Mesendoderm (in vitro differentiated cells): ENCODE data around the gene DEFB119. TPM values are rescaled to one million over a fixed set of nuclear protein-coding genes. Genes with fewer than 3 reads are reported as not detected.
"Not testable (repeated sequence)": the region's sequence is repeated elsewhere in the genome, so short reads cannot be mapped to it uniquely, and the experiment has no call there.

Experiments
- DNase-seq: peaks from one replicate; pipeline ENCODE4 v3.0.0; 2013
- H2AK5ac ChIP-seq: 2 replicates; pipeline ENCODE4 v1.6.1; 2013; ENCODE audit warnings: low read length, inconsistent platforms
- H2BK120ac ChIP-seq: 2 replicates; pipeline ENCODE4 v1.6.1; 2013; ENCODE audit warnings: low read depth, mild to moderate bottlenecking, low read length, moderate library complexity, mixed read lengths
- H2BK15ac ChIP-seq: replicated peaks from 2 replicates; pipeline ENCODE4 v1.6.1; 2013; ENCODE audit warnings: low read depth, mild to moderate bottlenecking, moderate library complexity
- H2BK5ac ChIP-seq: 2 replicates; pipeline ENCODE4 v1.6.1; 2013; ENCODE audit warnings: low read length, inconsistent platforms
- H3K18ac ChIP-seq: 2 replicates; pipeline ENCODE4 v1.6.1; 2013; ENCODE audit warnings: mild to moderate bottlenecking, low read length, mixed read lengths
- H3K23ac ChIP-seq: one replicate; pipeline ENCODE4 v1.6.1; 2013; ENCODE audit warnings: low read length
- H3K27ac ChIP-seq: 2 replicates; pipeline ENCODE4 v1.5.1; 2013; ENCODE audit warnings: low read depth, mild to moderate bottlenecking, inconsistent platforms, low read length, moderate library complexity
- H3K27me3 ChIP-seq: 2 replicates; pipeline ENCODE4 v1.6.1; 2013; ENCODE audit warnings: low read length, control low read depth, mild to moderate bottlenecking, inconsistent platforms; ENCODE audit not compliant: insufficient read depth, poor library complexity
- H3K36me3 ChIP-seq: 2 replicates; pipeline ENCODE4 v1.6.1; 2013; ENCODE audit warnings: low read length, inconsistent platforms; ENCODE audit not compliant: control insufficient read depth, insufficient read depth
- H3K4ac ChIP-seq: one replicate; pipeline ENCODE4 v1.6.1; 2013; ENCODE audit warnings: low read depth, mild to moderate bottlenecking, low read length, moderate library complexity
- H3K4me1 ChIP-seq: 2 replicates; pipeline ENCODE4 v1.6.1; 2013; ENCODE audit warnings: low read depth, low read length, inconsistent platforms; ENCODE audit not compliant: control insufficient read depth
- H3K4me2 ChIP-seq: 2 replicates; pipeline ENCODE4 v1.6.1; 2013; ENCODE audit warnings: low read length
- H3K4me3 ChIP-seq: 2 replicates; pipeline ENCODE4 v1.5.1; 2013; ENCODE audit warnings: mild to moderate bottlenecking, low read length
- H3K56ac ChIP-seq: one replicate; pipeline ENCODE4 v1.6.1; 2013; ENCODE audit warnings: low read length
- H3K79me1 ChIP-seq: 2 replicates; pipeline ENCODE4 v1.6.1; 2013; ENCODE audit warnings: low read length, inconsistent platforms
- H3K79me2 ChIP-seq: 2 replicates; pipeline ENCODE4 v1.6.1; 2013; ENCODE audit warnings: mild to moderate bottlenecking, low read length; ENCODE audit not compliant: control insufficient read depth, insufficient read depth
- H3K9ac ChIP-seq: 2 replicates; pipeline ENCODE4 v1.6.1; 2013; ENCODE audit warnings: low read length, inconsistent platforms
- H4K5ac ChIP-seq: one replicate; pipeline ENCODE4 v1.6.1; 2013; ENCODE audit warnings: low read length
- H4K8ac ChIP-seq: one replicate; pipeline ENCODE4 v1.6.1; 2013; ENCODE audit warnings: low read depth, mild to moderate bottlenecking, control low read depth, low read length, moderate library complexity
- WGBS: extraction: QIAGEN DNeasy Blood & Tissue Kit; methylation state at CpG from one replicate; pipeline ENCODE4 v1.1.7; 2013; ENCODE audit warnings: low lambda C conversion rate, missing lambda C conversion rate; ENCODE audit not compliant: insufficient coverage; ENCODE audit errors: extremely low coverage; 5-methylcytosine and 5-hydroxymethylcytosine counted together
- polyA plus RNA-seq, 2 experiments: library from polyadenylated mRNA; stranded (reverse); fragments of 200-250 nt; gene quantifications; one replicate each; pipeline ENCODE4 v1.2.3, GENCODE V29; 2013

Gene DEFB119
- polyA plus RNA-seq (2013, experiment 1 of 2), result not detected
- not detected for polyA plus RNA-seq (2013, experiment 2 of 2)

GRCh38 chr20:31390490-31390889 lies at the start of gene DEFB119:
TSS of gene DEFB119 (minus strand) at chr20:31390590. CDS start at chr20:31390483, 107 bp downstream.
- no peak for DNase-seq
- H3K79me1 ChIP-seq, result no peaks in the 10 kb centered on the region
- no peak within 1 kb of the TSS for H2BK5ac ChIP-seq
- H3K23ac ChIP-seq, result no peak within 1 kb of the TSS
- no peak within 1 kb of the TSS for H3K56ac ChIP-seq
- H3K4me3 ChIP-seq, result no peak within 1 kb of the TSS
- H4K5ac ChIP-seq, result no peak within 1 kb of the TSS
- no peak within 1 kb of the TSS for H3K27ac ChIP-seq
- H2BK15ac ChIP-seq, result no peak within 1 kb of the TSS
- no peak within 1 kb of the TSS for H3K9ac ChIP-seq
- no CpG with 5 or more reads among the region's 1 CpG for WGBS
- H3K18ac ChIP-seq, result no peak within 1 kb of the TSS
- no peak within 1 kb of the TSS for H3K4me2 ChIP-seq
- no peak within 1 kb of the TSS for H2BK120ac ChIP-seq
- no peaks in the 10 kb centered on the region for H3K79me2 ChIP-seq
- no peak within 1 kb of the TSS for H3K4ac ChIP-seq
- no peak within 1 kb of the TSS for H2AK5ac ChIP-seq
- no peak within 1 kb of the TSS for H4K8ac ChIP-seq
- no peaks in the 10 kb centered on the region for H3K27me3 ChIP-seq
- H3K4me1 ChIP-seq, result no peaks in the 10 kb centered on the region
- no peaks in the 10 kb centered on the region for H3K36me3 ChIP-seq

- H2BK120ac ChIP-seq, result no peak overlapping the region
- H4K8ac ChIP-seq, result no peak overlapping the region
- no peak overlapping the region for H3K23ac ChIP-seq
- no peak overlapping the region for H3K18ac ChIP-seq
- no peak for DNase-seq
- H3K9ac ChIP-seq, result no peak overlapping the region
- H3K79me1 ChIP-seq, result no peaks in the 10 kb centered on the region
- no peaks in the 10 kb centered on the region for H3K27me3 ChIP-seq
- no peak overlapping the region for H3K4me3 ChIP-seq
- no peak overlapping the region for H3K56ac ChIP-seq
- H3K27ac ChIP-seq, result no peak overlapping the region
- no peak overlapping the region for H3K4ac ChIP-seq
- no peak overlapping the region for H4K5ac ChIP-seq
- no peaks in the 10 kb centered on the region for H3K36me3 ChIP-seq
- no peak overlapping the region for H2BK15ac ChIP-seq
- H3K4me1 ChIP-seq, result no peaks in the 10 kb centered on the region
- no peak overlapping the region for H2AK5ac ChIP-seq
- no peak overlapping the region for H2BK5ac ChIP-seq
- H3K79me2 ChIP-seq, result no peaks in the 10 kb centered on the region
- no peak overlapping the region for H3K4me2 ChIP-seq
- no CpG with 5 or more reads among the region's 4 CpGs for WGBS
These were observed 40.3 kb upstream of the DEFB119 start for GRCh38 chr20:31430568-31431115.

- not testable (repeated sequence) for H2BK15ac ChIP-seq, DNase-seq, H3K27me3 ChIP-seq, H2BK5ac ChIP-seq, H2BK120ac ChIP-seq, H3K79me1 ChIP-seq, H3K4me2 ChIP-seq, H3K23ac ChIP-seq, H3K4ac ChIP-seq, H3K4me1 ChIP-seq, H3K4me3 ChIP-seq, H3K18ac ChIP-seq, H3K9ac ChIP-seq, H3K79me2 ChIP-seq, H3K36me3 ChIP-seq, H3K56ac ChIP-seq, H4K5ac ChIP-seq, H3K27ac ChIP-seq, H4K8ac ChIP-seq, H2AK5ac ChIP-seq
- no CpG with 5 or more reads among the region's 31 CpGs for WGBS
These were observed 37.2 kb upstream of the DEFB119 start for GRCh38 chr20:31427576-31427975.

- H3K79me1 ChIP-seq, H2BK5ac ChIP-seq, H3K23ac ChIP-seq, H2BK120ac ChIP-seq, H3K4ac ChIP-seq, H3K4me1 ChIP-seq, H3K27ac ChIP-seq, H3K36me3 ChIP-seq, H3K4me3 ChIP-seq, H4K8ac ChIP-seq, H3K4me2 ChIP-seq, H3K79me2 ChIP-seq, H2BK15ac ChIP-seq, H3K56ac ChIP-seq, DNase-seq, H3K9ac ChIP-seq, H2AK5ac ChIP-seq, H3K18ac ChIP-seq, H4K5ac ChIP-seq, H3K27me3 ChIP-seq: not testable (repeated sequence)
- WGBS, result no CpG with 5 or more reads among the region's 48 CpGs
These were observed 36.6 kb upstream of the DEFB119 start for GRCh38 chr20:31426891-31427551.

- H3K9ac ChIP-seq, result no peak overlapping the region
These were observed 35.4 kb upstream of the DEFB119 start for GRCh38 chr20:31425797-31426196.

GRCh38 chr20:31418307-31418706 lies 27.9 kb upstream of the DEFB119 start:
- Histone ChIP-seq H4K8ac (no peak overlapping the region), H3K9ac (no peak overlapping the region), H2AK5ac (no peak overlapping the region), H3K27ac (no peak overlapping the region), H4K5ac (no peak overlapping the region), H3K4me2 (no peak overlapping the region), H3K4me1 (no peaks in the 10 kb centered on the region), H3K79me2 (no peaks in the 10 kb centered on the region), H3K18ac (no peak overlapping the region), H2BK120ac (no peak overlapping the region), H2BK15ac (no peak overlapping the region), H3K4me3 (no peak overlapping the region), H3K36me3 (no peaks in the 10 kb centered on the region), H3K56ac (no peak overlapping the region), H3K27me3 (no peaks in the 10 kb centered on the region), H3K23ac (no peak overlapping the region), H3K79me1 (no peaks in the 10 kb centered on the region), H2BK5ac (no peak overlapping the region), H3K4ac (no peak overlapping the region)
- no peak for DNase-seq
- no CpG with 5 or more reads among the region's 7 CpGs for WGBS

More at GRCh38 chr20:31425797-31426196, 35.4 kb upstream of the DEFB119 start:
- Histone ChIP-seq H2AK5ac (no peak overlapping the region), H3K36me3 (no peaks in the 10 kb centered on the region), H3K56ac (no peak overlapping the region), H3K27me3 (no peaks in the 10 kb centered on the region), H4K8ac (no peak overlapping the region), H3K4me3 (no peak overlapping the region), H3K79me1 (no peaks in the 10 kb centered on the region), H2BK120ac (no peak overlapping the region), H3K23ac (no peak overlapping the region), H3K79me2 (no peaks in the 10 kb centered on the region), H3K18ac (no peak overlapping the region), H2BK15ac (no peak overlapping the region), H3K27ac (no peak overlapping the region), H3K4me1 (no peaks in the 10 kb centered on the region), H4K5ac (no peak overlapping the region), H3K4me2 (no peak overlapping the region), H2BK5ac (no peak overlapping the region), H3K4ac (no peak overlapping the region)
- DNase-seq, result no peak
